Stimulated activated CD8-positive, alpha-beta memory T cell treated with anti-CD3 and anti-CD28 coated beads, Interleukin-15, amount 100 ng/mL, for 1 hour (primary cell): Measurements from ENCODE around the gene ABCC12.

Experiments
- DNase-seq: peaks from one replicate; pipeline ENCODE4 v3.0.0-alpha.2; 2020; ENCODE audit warnings: low read depth

ABCC12 gene

GRCh38 chr16:48131201-48131935 is 24.4 kb downstream of the ABCC12 start:
- DNase-seq, result no peak

- DNase-seq, result no peak
Observed at GRCh38 chr16:48129926-48130325, 25.9 kb downstream of the ABCC12 start.

GRCh38 chr16:48128769-48129168 is 27.0 kb downstream of the ABCC12 start:
- DNase-seq, result no peak

- DNase-seq, result no peak
Observed at GRCh38 chr16:48126801-48127644, 28.8 kb downstream of the ABCC12 start.

GRCh38 chr16:48125888-48126287 is 29.9 kb downstream of the ABCC12 start:
- DNase-seq, result no peak

- no peak for DNase-seq
Observed at GRCh38 chr16:48124266-48124665, 31.5 kb downstream of the ABCC12 start.

GRCh38 chr16:48123104-48123788 is 32.5 kb downstream of the ABCC12 start:
- no peak for DNase-seq

- no peak for DNase-seq
Observed at GRCh38 chr16:48121276-48121675, 34.5 kb downstream of the ABCC12 start.

GRCh38 chr16:48118841-48119240 is 37.0 kb downstream of the ABCC12 start:
- no peak for DNase-seq

GRCh38 chr16:48117217-48118105 is 38.3 kb downstream of the ABCC12 start:
- peak; percentile 14 for DNase-seq

GRCh38 chr16:48115299-48115698 is 40.5 kb downstream of the ABCC12 start:
- no peak for DNase-seq

GRCh38 chr16:48114410-48114809 is 41.4 kb downstream of the ABCC12 start:
- DNase-seq, result no peak

- DNase-seq, result no peak
Observed at GRCh38 chr16:48113471-48113870, 42.3 kb downstream of the ABCC12 start.

GRCh38 chr16:48113001-48113400 is 42.8 kb downstream of the ABCC12 start:
- no peak for DNase-seq

- DNase-seq, result no peak
Observed at GRCh38 chr16:48112600-48112999, 43.2 kb downstream of the ABCC12 start.

GRCh38 chr16:48110982-48111381 is 44.8 kb downstream of the ABCC12 start:
- no peak for DNase-seq

GRCh38 chr16:48110000-48110399 is 45.8 kb downstream of the ABCC12 start:
- DNase-seq, result no peak

- DNase-seq, result no peak
Observed at GRCh38 chr16:48109475-48109874, 46.3 kb downstream of the ABCC12 start.

- DNase-seq, result no peak
Observed at GRCh38 chr16:48106446-48106845, 49.3 kb downstream of the ABCC12 start.
